NB4 (cell line): Measurements from ENCODE around the gene SLC27A5.

Source experiments
- DNase-seq: peaks from one replicate; pipeline ENCODE4 v3.0.0; 2010; ENCODE audit warnings: low read depth
- H3K4me3 ChIP-seq: one replicate; pipeline ENCODE4 v1.5.1; 2011; ENCODE audit warnings: mild to moderate bottlenecking, low read depth, low read length, moderate library complexity
- MYC ChIP-seq: IDR thresholded peaks from 2 replicates; pipeline ENCODE4 v1.6.1; 2011; ENCODE audit warnings: low read depth, low read length
- POLR2A ChIP-seq: IDR thresholded peaks from 2 replicates; pipeline ENCODE4 v1.6.1; 2011; ENCODE audit warnings: mild to moderate bottlenecking; ENCODE audit not compliant: insufficient read length; ENCODE audit errors: extremely low read depth
- TF ChIP-seq, protein P1 (sequence below): IDR thresholded peaks from one replicate; pipeline ENCODE4 v1.5.1; 2012; ENCODE audit warnings: low read depth, low read length
- TF ChIP-seq, protein P2 (sequence below): IDR thresholded peaks from 2 replicates; pipeline ENCODE4 v1.6.1; 2011; ENCODE audit warnings: low read depth, low read length

Gene SLC27A5

DNA sequence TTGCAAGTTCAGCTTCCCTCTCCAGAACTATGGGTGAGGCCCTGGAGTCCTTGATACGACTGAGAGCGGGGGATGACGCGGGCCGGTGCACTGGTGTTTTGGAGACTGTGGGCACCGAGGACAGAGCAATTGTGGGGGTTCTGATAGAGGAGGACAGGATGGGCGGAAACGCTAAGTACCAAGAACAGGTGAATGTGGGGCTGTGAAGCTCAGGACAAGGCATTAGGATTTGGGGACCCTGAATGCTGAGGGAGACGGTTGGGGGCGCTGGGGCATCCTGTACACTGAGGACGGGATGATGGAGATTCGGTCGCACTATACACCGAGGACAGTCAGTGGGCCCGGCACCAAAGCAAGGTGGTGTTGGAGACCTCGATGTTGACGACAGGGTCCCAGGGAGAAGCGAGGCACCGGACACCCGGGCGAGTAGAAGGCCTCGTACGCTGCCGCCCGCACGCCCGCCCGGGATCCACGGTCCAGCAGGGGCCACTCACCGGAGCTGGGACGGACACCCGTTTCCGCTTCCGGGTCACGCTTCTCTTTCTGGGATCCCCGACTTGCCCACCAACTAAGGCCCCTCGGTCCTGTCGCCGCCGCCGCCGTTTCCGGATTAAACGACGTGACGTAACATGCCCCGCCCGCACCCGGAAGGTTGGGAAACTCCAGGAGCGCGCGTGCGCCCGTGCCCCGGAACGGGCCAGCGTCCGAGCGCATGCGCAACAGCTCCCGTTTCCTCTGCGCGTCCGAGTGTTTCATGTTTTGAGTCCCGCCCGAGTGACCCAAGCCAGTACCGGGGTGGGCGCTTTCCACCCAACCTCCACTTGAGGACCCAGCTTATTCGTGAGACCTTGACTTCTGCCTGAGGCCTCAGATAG is 42.9 kb upstream of the SLC27A5 start, which contains the start of gene CHMP2A:
Gene CHMP2A (minus strand): TSS at position 612 of the 875 bp plus-strand sequence. CDS start 893 bp downstream, outside the sequence.
- H3K4me3 ChIP-seq, result peak within 1 kb of the TSS; percentile 62
- TF ChIP-seq, protein P1, sequence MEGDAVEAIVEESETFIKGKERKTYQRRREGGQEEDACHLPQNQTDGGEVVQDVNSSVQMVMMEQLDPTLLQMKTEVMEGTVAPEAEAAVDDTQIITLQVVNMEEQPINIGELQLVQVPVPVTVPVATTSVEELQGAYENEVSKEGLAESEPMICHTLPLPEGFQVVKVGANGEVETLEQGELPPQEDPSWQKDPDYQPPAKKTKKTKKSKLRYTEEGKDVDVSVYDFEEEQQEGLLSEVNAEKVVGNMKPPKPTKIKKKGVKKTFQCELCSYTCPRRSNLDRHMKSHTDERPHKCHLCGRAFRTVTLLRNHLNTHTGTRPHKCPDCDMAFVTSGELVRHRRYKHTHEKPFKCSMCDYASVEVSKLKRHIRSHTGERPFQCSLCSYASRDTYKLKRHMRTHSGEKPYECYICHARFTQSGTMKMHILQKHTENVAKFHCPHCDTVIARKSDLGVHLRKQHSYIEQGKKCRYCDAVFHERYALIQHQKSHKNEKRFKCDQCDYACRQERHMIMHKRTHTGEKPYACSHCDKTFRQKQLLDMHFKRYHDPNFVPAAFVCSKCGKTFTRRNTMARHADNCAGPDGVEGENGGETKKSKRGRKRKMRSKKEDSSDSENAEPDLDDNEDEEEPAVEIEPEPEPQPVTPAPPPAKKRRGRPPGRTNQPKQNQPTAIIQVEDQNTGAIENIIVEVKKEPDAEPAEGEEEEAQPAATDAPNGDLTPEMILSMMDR, result no peak
- peak; percentile 61 for TF ChIP-seq POLR2A
- TF ChIP-seq, protein P2, sequence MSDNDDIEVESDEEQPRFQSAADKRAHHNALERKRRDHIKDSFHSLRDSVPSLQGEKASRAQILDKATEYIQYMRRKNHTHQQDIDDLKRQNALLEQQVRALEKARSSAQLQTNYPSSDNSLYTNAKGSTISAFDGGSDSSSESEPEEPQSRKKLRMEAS, result peak; percentile 59
- peak; percentile 72 for TF ChIP-seq MYC
- DNase-seq, result peak; percentile 97

DNA sequence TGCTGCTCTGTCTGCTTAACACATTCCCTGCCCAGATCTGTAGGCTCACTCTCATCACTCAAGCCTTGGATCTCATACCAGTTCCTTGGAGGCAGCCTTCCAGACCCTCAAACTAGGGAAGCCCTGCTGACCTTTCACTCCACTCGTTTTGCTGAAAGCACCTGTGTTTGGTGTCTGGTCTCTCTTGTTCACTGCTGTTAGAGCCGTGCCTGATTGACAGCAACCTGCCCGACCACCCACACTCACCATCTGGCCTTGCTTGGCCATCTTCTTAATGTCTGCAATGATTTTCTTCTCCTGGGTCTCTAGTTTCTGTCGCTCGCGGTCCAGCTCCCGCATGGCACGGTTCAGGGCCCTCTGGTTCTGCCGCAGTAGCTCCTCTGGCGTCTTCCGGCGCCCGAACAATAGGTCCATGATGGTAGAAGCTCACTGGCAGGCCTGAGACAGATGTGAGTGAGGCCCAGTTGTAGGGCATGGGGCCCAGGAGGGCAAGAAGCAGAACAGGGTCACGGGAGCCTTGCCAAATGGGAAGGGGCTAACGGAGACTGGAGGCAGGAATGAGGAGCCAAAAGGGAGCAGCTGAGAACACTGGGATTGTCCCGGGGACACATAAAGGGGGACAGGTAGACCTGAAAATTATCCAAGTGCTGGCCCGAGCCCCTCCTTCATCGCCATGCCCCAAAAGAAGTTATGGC is 42.2 kb upstream of the SLC27A5 start:
- TF ChIP-seq, protein P1, result no peak
- TF ChIP-seq, protein P2, result no peak
- TF ChIP-seq POLR2A (no peak), MYC (no peak)
- DNase-seq, result peak; percentile 23
- H3K4me3 ChIP-seq, result peak overlapping the region; percentile 62

DNA sequence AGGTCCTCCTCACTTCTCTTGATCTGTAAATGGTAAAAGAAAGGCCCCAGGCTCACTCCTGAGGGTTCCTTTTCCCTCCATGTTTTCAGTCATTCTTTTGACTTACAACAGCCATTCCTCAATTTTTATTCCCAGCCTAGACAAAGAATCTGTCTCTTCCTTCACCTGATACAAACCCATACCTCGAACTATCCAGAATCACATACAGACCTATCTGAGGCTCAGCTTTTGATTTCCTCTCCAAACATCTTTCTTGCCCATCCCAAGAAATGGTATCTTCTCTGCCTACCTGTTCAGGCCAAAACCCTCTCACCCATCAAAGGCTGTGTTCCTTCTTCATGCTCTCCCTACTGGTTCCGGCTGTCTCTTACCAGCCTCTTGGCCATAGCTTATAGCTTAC is 40.9 kb upstream of the SLC27A5 start:
- DNase-seq, result peak; percentile 7
- TF ChIP-seq, protein P1, result no peak
- TF ChIP-seq MYC (no peak), POLR2A (no peak)
- TF ChIP-seq, protein P2, result no peak
- no peak overlapping the region for H3K4me3 ChIP-seq

DNA sequence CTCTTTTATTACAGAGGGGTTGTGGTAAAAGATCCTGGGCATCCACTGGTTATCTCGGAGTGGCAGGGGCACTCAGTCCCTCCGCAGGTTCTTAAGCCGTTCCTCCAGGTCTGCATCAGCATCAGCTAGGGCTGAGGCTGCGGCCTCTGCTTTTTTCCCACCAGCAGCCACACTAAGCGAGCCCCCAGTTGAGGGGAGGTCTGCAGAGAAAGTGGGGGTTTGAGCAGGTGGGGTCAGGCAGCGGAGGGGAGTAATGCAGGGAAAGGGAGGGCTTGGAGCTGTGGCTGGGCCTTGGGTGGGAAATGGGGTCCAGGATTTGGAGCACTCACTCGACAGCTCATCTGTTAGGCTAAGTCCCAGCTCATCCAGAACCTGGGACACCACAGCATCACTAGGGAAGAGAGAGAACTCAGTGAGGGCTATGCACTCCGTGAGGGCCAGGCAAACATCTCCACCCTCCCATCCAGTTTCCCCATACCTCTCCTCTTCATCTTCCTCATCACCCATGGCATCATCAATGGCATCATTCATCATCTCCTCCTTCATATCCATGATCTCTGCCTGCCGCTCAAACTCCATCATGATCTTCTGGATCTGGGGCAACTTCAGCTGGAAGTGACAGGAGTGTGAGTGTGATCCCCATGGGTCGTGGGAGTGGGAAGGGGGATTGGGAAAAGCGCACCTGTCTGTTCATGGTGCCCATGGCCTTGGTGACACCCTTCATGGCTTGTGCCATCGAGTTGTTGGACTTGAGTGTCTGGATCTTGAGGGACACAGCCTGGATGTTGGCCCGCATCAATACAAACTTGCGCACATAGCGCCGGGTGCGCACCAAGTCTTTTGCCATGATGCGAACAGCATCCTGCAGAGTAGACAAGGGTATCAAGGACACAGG is 40.0 kb upstream of the SLC27A5 start:
- DNase-seq, result peak; percentile 20
- no peak overlapping the region for H3K4me3 ChIP-seq
- TF ChIP-seq, protein P1, result no peak
- TF ChIP-seq POLR2A (no peak), MYC (no peak)
- TF ChIP-seq, protein P2, result no peak

DNA sequence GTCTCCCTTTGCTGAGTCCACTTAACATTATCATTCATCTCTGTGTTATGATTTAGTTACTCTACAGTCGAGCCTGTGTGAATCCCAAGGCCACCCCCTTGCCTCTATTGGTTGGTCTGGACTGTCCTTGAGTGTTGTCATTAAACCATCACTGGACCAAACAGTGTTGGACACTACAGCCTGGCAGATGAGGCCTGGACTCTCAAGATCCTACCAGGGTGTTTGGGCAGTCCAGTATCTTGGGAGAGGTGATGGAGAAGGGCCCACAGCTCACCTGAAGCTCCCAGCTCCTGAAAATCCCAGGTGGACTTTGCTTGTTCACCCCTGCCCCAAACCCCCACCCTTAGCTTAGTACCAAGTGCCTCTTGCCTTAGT is 39.3 kb upstream of the SLC27A5 start:
- TF ChIP-seq MYC (no peak), POLR2A (no peak)
- TF ChIP-seq, protein P1, result no peak
- TF ChIP-seq, protein P2, result no peak
- H3K4me3 ChIP-seq, result no peak overlapping the region
- DNase-seq, result peak; percentile 3
